IMR-90 (cell line): ENCODE results near the gene MRPS22.

ENCODE experiments used
- BHLHE40 ChIP-seq: fragments of 150-350 bp; IDR thresholded peaks from 2 replicates; pipeline ENCODE4 v1.6.1; 2016; ENCODE audit warnings: mild to moderate bottlenecking, low read depth, low read length
- FOS ChIP-seq: fragments of 150-350 bp; IDR thresholded peaks from 2 replicates; pipeline ENCODE4 v1.6.1; 2016; ENCODE audit warnings: low read depth, low read length
- MXI1 ChIP-seq: IDR thresholded peaks from 2 replicates; pipeline ENCODE4 v1.6.1; 2012; ENCODE audit warnings: low read depth, mild to moderate bottlenecking, low read length, moderate library complexity, borderline replicate concordance
- POLR2A ChIP-seq: IDR thresholded peaks from 2 replicates; pipeline ENCODE4 v1.6.1; 2012; ENCODE audit warnings: mild to moderate bottlenecking, low read depth, low read length
- RAD21 ChIP-seq: IDR thresholded peaks from 2 replicates; pipeline ENCODE4 v1.6.1; 2012; ENCODE audit warnings: low read length, improper control_type of control experiment
- RCOR1 ChIP-seq: IDR thresholded peaks from 2 replicates; pipeline ENCODE4 v1.6.1; 2012; ENCODE audit warnings: mild to moderate bottlenecking, low read length, improper control_type of control experiment; ENCODE audit not compliant: insufficient replicate concordance
- RFX5 ChIP-seq: IDR thresholded peaks from 2 replicates; pipeline ENCODE4 v1.8.0; 2012; ENCODE audit warnings: low read depth, mild to moderate bottlenecking, low read length, moderate library complexity
- SMC3 ChIP-seq: fragments of 150-350 bp; IDR thresholded peaks from 2 replicates; pipeline ENCODE4 v1.6.1; 2016; ENCODE audit warnings: low read depth, mild to moderate bottlenecking, antibody characterized with exemption, low read length, moderate library complexity
- USF2 ChIP-seq: fragments of 150-350 bp; IDR thresholded peaks from 2 replicates; pipeline ENCODE4 v1.6.1; 2017; ENCODE audit warnings: mild to moderate bottlenecking, antibody characterized with exemption, low read length, low read depth
- TF ChIP-seq, protein P1 (sequence below): conservative IDR thresholded peaks from 2 replicates; pipeline ENCODE4 v1.5.1; 2012; ENCODE audit warnings: mild to moderate bottlenecking, low read depth, low read length, improper control_type of control experiment

DNA sequence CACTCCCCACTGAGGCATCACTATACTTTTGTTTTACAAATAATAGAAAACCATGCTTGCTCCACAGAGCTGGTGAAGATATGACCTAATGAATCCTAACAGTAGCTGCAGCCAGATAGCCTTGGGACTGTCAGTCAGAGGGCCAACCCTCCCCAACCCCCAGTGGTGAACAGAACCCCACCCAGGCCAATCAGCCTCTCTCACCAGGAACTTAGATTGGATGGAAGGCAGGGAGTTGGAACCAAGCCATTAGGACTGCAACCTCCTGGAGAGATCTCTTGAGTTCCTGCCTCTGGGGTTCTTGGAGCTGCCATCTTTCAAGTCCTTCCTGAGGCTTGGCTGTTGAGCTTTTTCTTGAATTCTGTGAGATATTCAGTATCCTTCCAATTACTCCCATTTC, 3.0 kb upstream of the MRPS22 start:
- TF ChIP-seq, protein P1, sequence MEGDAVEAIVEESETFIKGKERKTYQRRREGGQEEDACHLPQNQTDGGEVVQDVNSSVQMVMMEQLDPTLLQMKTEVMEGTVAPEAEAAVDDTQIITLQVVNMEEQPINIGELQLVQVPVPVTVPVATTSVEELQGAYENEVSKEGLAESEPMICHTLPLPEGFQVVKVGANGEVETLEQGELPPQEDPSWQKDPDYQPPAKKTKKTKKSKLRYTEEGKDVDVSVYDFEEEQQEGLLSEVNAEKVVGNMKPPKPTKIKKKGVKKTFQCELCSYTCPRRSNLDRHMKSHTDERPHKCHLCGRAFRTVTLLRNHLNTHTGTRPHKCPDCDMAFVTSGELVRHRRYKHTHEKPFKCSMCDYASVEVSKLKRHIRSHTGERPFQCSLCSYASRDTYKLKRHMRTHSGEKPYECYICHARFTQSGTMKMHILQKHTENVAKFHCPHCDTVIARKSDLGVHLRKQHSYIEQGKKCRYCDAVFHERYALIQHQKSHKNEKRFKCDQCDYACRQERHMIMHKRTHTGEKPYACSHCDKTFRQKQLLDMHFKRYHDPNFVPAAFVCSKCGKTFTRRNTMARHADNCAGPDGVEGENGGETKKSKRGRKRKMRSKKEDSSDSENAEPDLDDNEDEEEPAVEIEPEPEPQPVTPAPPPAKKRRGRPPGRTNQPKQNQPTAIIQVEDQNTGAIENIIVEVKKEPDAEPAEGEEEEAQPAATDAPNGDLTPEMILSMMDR = no peak
- TF ChIP-seq BHLHE40 (no peak), POLR2A (no peak), SMC3 (no peak), MXI1 (no peak), RCOR1 (no peak), RAD21 (no peak), FOS (no peak), RFX5 (no peak), USF2 (no peak)
